ENCODE measurements around the gene ASMTL.

The ASMTL gene

GRCh38 chrX:1390621-1391369 is 61.9 kb downstream of the ASMTL start:
- Histone ChIP-seq H3K27ac (ENCODE audit: poor library complexity, severe bottlenecking) (peak overlapping the region; percentile 91), H3K27me3 (ENCODE audit: insufficient read depth, poor library complexity, severe bottlenecking) (no peaks in the 10 kb centered on the region), H3K9me3 (ENCODE audit: severe bottlenecking) (no peaks in the 10 kb centered on the region), H3K4me3 (ENCODE audit: severe bottlenecking) (peak overlapping the region; percentile 90), H3K36me3 (ENCODE audit: low read depth) (peaks cover 65% of the 10 kb centered on the region), H3K4me1 (ENCODE audit: insufficient read depth, poor library complexity, severe bottlenecking) (no peaks in the 10 kb centered on the region)
- no peak for TF ChIP-seq CTCF (IDR thresholded peaks at IDR 0.05; ENCODE audit: poor library complexity, severe bottlenecking)
- ATAC-seq (ENCODE audit: low read depth) (no peak), DNase-seq (ENCODE audit: low spot score) (peak; percentile 59)

GRCh38 chrX:1389993-1390285 is 62.8 kb downstream of the ASMTL start:
- Histone ChIP-seq H3K4me3 (ENCODE audit: severe bottlenecking) (no peak overlapping the region), H3K4me1 (ENCODE audit: insufficient read depth, poor library complexity, severe bottlenecking) (no peaks in the 10 kb centered on the region), H3K27me3 (ENCODE audit: insufficient read depth, poor library complexity, severe bottlenecking) (no peaks in the 10 kb centered on the region), H3K27ac (ENCODE audit: poor library complexity, severe bottlenecking) (no peak overlapping the region), H3K36me3 (ENCODE audit: low read depth) (peaks cover 69% of the 10 kb centered on the region), H3K9me3 (ENCODE audit: severe bottlenecking) (no peaks in the 10 kb centered on the region)
- no peak for ATAC-seq (ENCODE audit: low read depth)
- DNase-seq (ENCODE audit: low spot score), result peak; percentile 21
- TF ChIP-seq CTCF (IDR thresholded peaks at IDR 0.05; ENCODE audit: poor library complexity, severe bottlenecking), result no peak

- DNase-seq (ENCODE audit: low spot score) (peak; percentile 73), ATAC-seq (ENCODE audit: low read depth) (no peak)
- Histone ChIP-seq H3K36me3 (ENCODE audit: low read depth) (peaks cover 75% of the 10 kb centered on the region), H3K4me3 (ENCODE audit: severe bottlenecking) (no peak overlapping the region), H3K9me3 (ENCODE audit: severe bottlenecking) (no peaks in the 10 kb centered on the region), H3K4me1 (ENCODE audit: insufficient read depth, poor library complexity, severe bottlenecking) (no peaks in the 10 kb centered on the region), H3K27ac (ENCODE audit: poor library complexity, severe bottlenecking) (no peak overlapping the region), H3K27me3 (ENCODE audit: insufficient read depth, poor library complexity, severe bottlenecking) (no peaks in the 10 kb centered on the region)
- no peak for TF ChIP-seq CTCF (IDR thresholded peaks at IDR 0.05; ENCODE audit: poor library complexity, severe bottlenecking)
Measured at GRCh38 chrX:1389181-1389992, 63.3 kb downstream of the ASMTL start.

- Histone ChIP-seq H3K9me3 (ENCODE audit: severe bottlenecking) (no peaks in the 10 kb centered on the region), H3K27me3 (ENCODE audit: insufficient read depth, poor library complexity, severe bottlenecking) (no peaks in the 10 kb centered on the region), H3K27ac (ENCODE audit: poor library complexity, severe bottlenecking) (no peak overlapping the region), H3K4me1 (ENCODE audit: insufficient read depth, poor library complexity, severe bottlenecking) (no peaks in the 10 kb centered on the region), H3K36me3 (ENCODE audit: low read depth) (peaks cover 82% of the 10 kb centered on the region), H3K4me3 (ENCODE audit: severe bottlenecking) (no peak overlapping the region)
- no peak for ATAC-seq (ENCODE audit: low read depth)
- DNase-seq (ENCODE audit: low spot score), result peak; percentile 37
- TF ChIP-seq CTCF (IDR thresholded peaks at IDR 0.05; ENCODE audit: poor library complexity, severe bottlenecking), result no peak
Measured at GRCh38 chrX:1388651-1389050, 64.1 kb downstream of the ASMTL start.
